ENCODE results near the gene FAM185A.
A peak's percentile ranks its signal among the peaks of the same experiment; 100 is the strongest.
"Not testable (repeated sequence)": the region's sequence is repeated elsewhere in the genome, so short reads cannot be mapped to it uniquely, and the experiment has no call there.

The FAM185A gene

GRCh38 chr7:102748605-102749444 lies at the start of gene FAM185A:
Gene FAM185A (plus strand): TSS chr7:102748999. CDS start chr7:102749208, 209 bp downstream.
- DNase-seq (ENCODE audit: low read depth in 2 of 2) = peak; percentile 86 to 91

- DNase-seq (ENCODE audit: low read depth in 2 of 2) = not testable (repeated sequence)
Observed at GRCh38 chr7:102713011-102713690, 35.6 kb upstream of the FAM185A start.

GRCh38 chr7:102713691-102714080 lies 35.1 kb upstream of the FAM185A start:
- DNase-seq (ENCODE audit: low read depth in 2 of 2) = not testable (repeated sequence)

- not testable (repeated sequence) for DNase-seq (ENCODE audit: low read depth in 2 of 2)
Observed at GRCh38 chr7:102714774-102715522, 33.9 kb upstream of the FAM185A start.

- not testable (repeated sequence) for DNase-seq (ENCODE audit: low read depth in 2 of 2)
Observed at GRCh38 chr7:102715718-102716117, 33.1 kb upstream of the FAM185A start.

GRCh38 chr7:102718491-102718890 lies 30.3 kb upstream of the FAM185A start:
- not testable (repeated sequence) for DNase-seq (ENCODE audit: low read depth in 2 of 2)

- not testable (repeated sequence) for DNase-seq (ENCODE audit: low read depth in 2 of 2)
Observed at GRCh38 chr7:102726170-102726569, 22.6 kb upstream of the FAM185A start.

GRCh38 chr7:102729670-102730069 lies 19.1 kb upstream of the FAM185A start:
- DNase-seq (ENCODE audit: low read depth in 2 of 2) = not testable (repeated sequence)

- DNase-seq (ENCODE audit: low read depth in 2 of 2) = not testable (repeated sequence)
Observed at GRCh38 chr7:102730431-102730830, 18.4 kb upstream of the FAM185A start.

GRCh38 chr7:102742002-102742771 lies 6.6 kb upstream of the FAM185A start:
- not testable (repeated sequence) for DNase-seq (ENCODE audit: low read depth in 2 of 2)

- not testable (repeated sequence) for DNase-seq (ENCODE audit: low read depth in 2 of 2)
Observed at GRCh38 chr7:102743861-102744260, 4.9 kb upstream of the FAM185A start.

GRCh38 chr7:102745494-102746288 lies 3.1 kb upstream of the FAM185A start:
- not testable (repeated sequence) for DNase-seq (ENCODE audit: low read depth in 2 of 2)

- DNase-seq (ENCODE audit: low read depth in 2 of 2) = not testable (repeated sequence)
Observed at GRCh38 chr7:102749445-102749786, 617 bp downstream of the FAM185A start.

GRCh38 chr7:102758227-102758626 lies 9.4 kb downstream of the FAM185A start:
- not testable (repeated sequence) for DNase-seq (ENCODE audit: low read depth in 2 of 2)

GRCh38 chr7:102759934-102760333 lies 11.1 kb downstream of the FAM185A start:
- DNase-seq (ENCODE audit: low read depth in 2 of 2) = not testable (repeated sequence)

GRCh38 chr7:102761234-102761633 lies 12.4 kb downstream of the FAM185A start:
- DNase-seq (ENCODE audit: low read depth in 2 of 2) = not testable (repeated sequence)

- DNase-seq (ENCODE audit: low read depth in 2 of 2) = not testable (repeated sequence)
Observed at GRCh38 chr7:102763295-102763905, 14.6 kb downstream of the FAM185A start.

GRCh38 chr7:102769657-102770192 lies 20.9 kb downstream of the FAM185A start:
- not testable (repeated sequence) for DNase-seq (ENCODE audit: low read depth in 2 of 2)

GRCh38 chr7:102770467-102770866 lies 21.7 kb downstream of the FAM185A start:
- not testable (repeated sequence) for DNase-seq (ENCODE audit: low read depth in 2 of 2)

- DNase-seq (ENCODE audit: low read depth in 2 of 2) = not testable (repeated sequence)
Observed at GRCh38 chr7:102776217-102776616, 27.4 kb downstream of the FAM185A start.
